Stimulated activated CD8-positive, alpha-beta memory T cell treated with anti-CD3 and anti-CD28 coated beads, Interleukin-7, amount 100 ng/mL, for 24 hours (primary cell): ENCODE measurements around the gene YBX2.
A peak's percentile ranks its signal among the peaks of the same experiment; 100 is the strongest.

Experiments used
- DNase-seq: peaks from one replicate; pipeline ENCODE4 v3.0.0-alpha.2; 2020; ENCODE audit warnings: low read depth

YBX2 gene

GRCh38 chr17:7296189-7296861 is 1.9 kb upstream of the YBX2 start:
- peak; percentile 38 for DNase-seq

GRCh38 chr17:7295230-7296180 is 1.1 kb upstream of the YBX2 start:
- no peak for DNase-seq

GRCh38 chr17:7293816-7294613 is 424 bp downstream of the YBX2 start:
- no peak for DNase-seq

- DNase-seq, result no peak
Measured at GRCh38 chr17:7293159-7293558, 1.3 kb downstream of the YBX2 start.

GRCh38 chr17:7292729-7293128 is 1.7 kb downstream of the YBX2 start:
- DNase-seq, result no peak

GRCh38 chr17:7292194-7292593 is 2.2 kb downstream of the YBX2 start:
- no peak for DNase-seq

- no peak for DNase-seq
Measured at GRCh38 chr17:7290685-7291084, 3.8 kb downstream of the YBX2 start.

GRCh38 chr17:7290166-7290565 is 4.3 kb downstream of the YBX2 start:
- no peak for DNase-seq

GRCh38 chr17:7289256-7290032 is 5.0 kb downstream of the YBX2 start:
- DNase-seq, result no peak

GRCh38 chr17:7285679-7286078 is 8.8 kb downstream of the YBX2 start:
- no peak for DNase-seq

- DNase-seq, result no peak
Measured at GRCh38 chr17:7284911-7285310, 9.5 kb downstream of the YBX2 start.

GRCh38 chr17:7283471-7284216 is 10.8 kb downstream of the YBX2 start:
- no peak for DNase-seq

- no peak for DNase-seq
Measured at GRCh38 chr17:7282752-7283321, 11.6 kb downstream of the YBX2 start.

- no peak for DNase-seq
Measured at GRCh38 chr17:7281953-7282751, 12.3 kb downstream of the YBX2 start.

GRCh38 chr17:7281074-7281952 is 13.1 kb downstream of the YBX2 start, which contains the start of gene SLC2A4:
Gene SLC2A4 (plus strand): TSS chr17:7281718. CDS start chr17:7281935, 217 bp downstream.
- DNase-seq, result peak; percentile 84

- peak; percentile 65 for DNase-seq
Measured at GRCh38 chr17:7280519-7281073, 13.8 kb downstream of the YBX2 start.

- no peak for DNase-seq
Measured at GRCh38 chr17:7279448-7279847, 15.0 kb downstream of the YBX2 start.

GRCh38 chr17:7266784-7267183 is 27.7 kb downstream of the YBX2 start:
- no peak for DNase-seq

GRCh38 chr17:7263801-7264078 is 30.7 kb downstream of the YBX2 start:
- DNase-seq, result no peak
